Neural progenitor cell (in vitro differentiated cells): Measurements from ENCODE around the gene NAP1L4.

Source experiments
- EZH2 ChIP-seq: fragments of 200-600 bp; sonication (generic); IDR thresholded peaks from 2 replicates; pipeline ENCODE4 v1.6.1; 2017; ENCODE audit warnings: antibody characterized with exemption, mild to moderate bottlenecking, moderate library complexity
- TF ChIP-seq, protein P1 (sequence below): fragments of 200-600 bp; sonication (generic); IDR thresholded peaks from 2 replicates; pipeline ENCODE4 v1.5.1; 2017; ENCODE audit warnings: antibody characterized with exemption, mild to moderate bottlenecking

DNA sequence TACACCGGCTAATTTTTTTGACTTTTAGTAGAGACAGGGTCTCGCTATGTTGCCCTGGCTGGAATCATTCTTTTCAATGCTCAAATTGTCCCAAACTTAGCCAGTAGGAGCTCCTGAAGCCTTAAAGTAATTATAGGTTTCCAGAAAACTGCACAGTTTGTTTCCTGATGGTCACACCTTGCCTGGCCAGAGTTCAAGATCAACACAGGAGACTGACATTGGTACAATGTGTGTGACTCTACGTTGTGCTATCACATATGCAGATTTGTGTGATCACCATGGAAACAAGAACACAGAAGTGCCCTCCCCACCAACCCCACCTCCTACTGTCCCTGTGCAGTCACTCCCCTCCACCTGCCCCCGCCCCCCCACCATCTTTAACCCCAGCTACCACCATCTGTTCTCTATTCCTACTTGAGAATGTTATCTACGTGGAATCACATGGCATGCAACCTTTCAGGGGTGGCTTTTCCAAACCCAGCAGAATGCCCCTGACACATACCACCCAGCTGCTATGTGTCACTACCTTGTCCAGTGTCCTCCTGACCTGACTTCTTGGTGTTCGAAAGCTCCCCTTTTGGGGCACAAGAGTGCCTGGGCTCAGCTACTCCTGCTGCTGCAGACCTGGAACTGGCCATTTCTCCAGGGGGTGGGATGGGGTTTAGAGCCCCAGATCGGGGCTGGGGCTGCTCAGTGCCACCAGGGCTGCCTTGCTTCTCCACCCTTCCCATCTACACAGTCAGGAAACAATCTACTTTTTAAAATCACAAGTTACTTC lies 6.1 kb upstream of the NAP1L4 start:
- TF ChIP-seq, protein P1, sequence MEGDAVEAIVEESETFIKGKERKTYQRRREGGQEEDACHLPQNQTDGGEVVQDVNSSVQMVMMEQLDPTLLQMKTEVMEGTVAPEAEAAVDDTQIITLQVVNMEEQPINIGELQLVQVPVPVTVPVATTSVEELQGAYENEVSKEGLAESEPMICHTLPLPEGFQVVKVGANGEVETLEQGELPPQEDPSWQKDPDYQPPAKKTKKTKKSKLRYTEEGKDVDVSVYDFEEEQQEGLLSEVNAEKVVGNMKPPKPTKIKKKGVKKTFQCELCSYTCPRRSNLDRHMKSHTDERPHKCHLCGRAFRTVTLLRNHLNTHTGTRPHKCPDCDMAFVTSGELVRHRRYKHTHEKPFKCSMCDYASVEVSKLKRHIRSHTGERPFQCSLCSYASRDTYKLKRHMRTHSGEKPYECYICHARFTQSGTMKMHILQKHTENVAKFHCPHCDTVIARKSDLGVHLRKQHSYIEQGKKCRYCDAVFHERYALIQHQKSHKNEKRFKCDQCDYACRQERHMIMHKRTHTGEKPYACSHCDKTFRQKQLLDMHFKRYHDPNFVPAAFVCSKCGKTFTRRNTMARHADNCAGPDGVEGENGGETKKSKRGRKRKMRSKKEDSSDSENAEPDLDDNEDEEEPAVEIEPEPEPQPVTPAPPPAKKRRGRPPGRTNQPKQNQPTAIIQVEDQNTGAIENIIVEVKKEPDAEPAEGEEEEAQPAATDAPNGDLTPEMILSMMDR: no peak
- TF ChIP-seq EZH2: no peak
